GM23248 (cell line): ENCODE measurements around the gene MYO15A. TPM values are rescaled to one million over a fixed set of nuclear protein-coding genes. Genes with fewer than 3 reads are reported as not detected.

Experiments used
- DNase-seq: peaks from one replicate; pipeline ENCODE4 v3.0.0-alpha.2; 2015
- H2AFZ ChIP-seq: fragments of 200-600 bp; sonication (generic); 2 replicates; pipeline ENCODE4 v1.6.1; 2016; ENCODE audit warnings: antibody characterized with exemption
- H3F3A ChIP-seq: fragments of 200-600 bp; sonication (generic); 2 replicates; pipeline ENCODE4 v1.6.1; 2016; ENCODE audit warnings: mild to moderate bottlenecking, antibody characterized with exemption, mixed run types; ENCODE audit not compliant: insufficient read depth
- H3K27ac ChIP-seq: fragments of 200-600 bp; sonication (generic); 2 replicates; pipeline ENCODE4 v1.5.1; 2016; ENCODE audit warnings: mild to moderate bottlenecking
- H3K27me3 ChIP-seq: fragments of 200-600 bp; sonication (generic); replicated peaks from 2 replicates; pipeline ENCODE4 v1.6.1; 2016; ENCODE audit warnings: mild to moderate bottlenecking; ENCODE audit not compliant: insufficient read depth
- H3K36me3 ChIP-seq: fragments of 200-600 bp; sonication (generic); 2 replicates; pipeline ENCODE4 v1.6.1; 2016; ENCODE audit warnings: low read depth, mild to moderate bottlenecking
- H3K4me1 ChIP-seq: fragments of 200-600 bp; sonication (generic); 2 replicates; pipeline ENCODE4 v1.6.1; 2016; ENCODE audit warnings: mild to moderate bottlenecking; ENCODE audit not compliant: insufficient read depth
- H3K4me2 ChIP-seq: fragments of 200-600 bp; sonication (generic); one replicate; pipeline ENCODE4 v1.6.1; 2016; ENCODE audit warnings: mild to moderate bottlenecking; ENCODE audit not compliant: unreplicated experiment
- H3K4me3 ChIP-seq: fragments of 200-600 bp; sonication (generic); 2 replicates; pipeline ENCODE4 v1.5.1; 2016; ENCODE audit warnings: mild to moderate bottlenecking
- H3K79me2 ChIP-seq: fragments of 200-600 bp; sonication (generic); 2 replicates; pipeline ENCODE4 v1.6.1; 2016; ENCODE audit warnings: mild to moderate bottlenecking; ENCODE audit not compliant: insufficient read depth
- H3K9ac ChIP-seq: fragments of 200-600 bp; sonication (generic); 2 replicates; pipeline ENCODE4 v1.6.1; 2016; ENCODE audit warnings: mild to moderate bottlenecking
- H3K9me2 ChIP-seq: fragments of 200-600 bp; sonication (generic); 2 replicates; pipeline ENCODE4 v1.6.1; 2016; ENCODE audit warnings: mixed run types, mild to moderate bottlenecking, moderate library complexity; ENCODE audit not compliant: insufficient read depth
- H3K9me3 ChIP-seq: fragments of 200-600 bp; sonication (generic); one replicate; pipeline ENCODE4 v1.6.1; 2017; ENCODE audit warnings: low read depth
- H4K20me1 ChIP-seq: fragments of 200-600 bp; sonication (generic); 2 replicates; pipeline ENCODE4 v1.6.0; 2016; ENCODE audit not compliant: insufficient read depth
- EZH2 ChIP-seq: fragments of 200-600 bp; sonication (generic); IDR thresholded peaks from 2 replicates; pipeline ENCODE4 v1.6.1; 2018; ENCODE audit warnings: antibody characterized with exemption, mild to moderate bottlenecking; ENCODE audit not compliant: insufficient read depth, poor library complexity, severe bottlenecking
- EZH2phosphoT487 ChIP-seq: fragments of 200-600 bp; sonication (generic); IDR thresholded peaks from 2 replicates; pipeline ENCODE4 v1.6.1; 2018; ENCODE audit warnings: antibody characterized with exemption, moderate library complexity, mild to moderate bottlenecking, low read depth; ENCODE audit not compliant: insufficient read depth
- WGBS, 2 experiments: methylation state at CpG; one replicate each; pipeline ENCODE4 v1.1.6; 2015 to 2017; ENCODE audit warnings: low lambda C conversion rate in 2 of 2, low coverage in 1 of 2; ENCODE audit errors: missing lambda C conversion rate in 2 of 2; 5-methylcytosine and 5-hydroxymethylcytosine counted together
- in situ Hi-C: fragments of 300-500 bp; cut with MboI; formaldehyde crosslinking; loops from 2 replicates; pipeline ENCODE4 v1.15.0; 2020
- polyA plus RNA-seq: library from polyadenylated mRNA; unstranded; fragments of >200 nt; fragmentation: Nextera tagmentation; extraction: Ambion mirVana; gene quantifications from 2 replicates; pipeline ENCODE4 v1.2.1, GENCODE V29; 2016
- total RNA-seq: library from RNA; depleted of rRNA; stranded (reverse); fragments of >200 nt; shearing (Covaris generic); gene quantifications from 2 replicates; pipeline ENCODE4 v1.2.3, GENCODE V29; 2014

Gene MYO15A
- total and polyA plus RNA-seq, 2 experiments from 2014 or later = 0.54 to 0.70 TPM

GRCh38 chr17:18157354-18157985 lies 48.9 kb downstream of the MYO15A start:
- TF ChIP-seq EZH2phosphoT487 (no peak), EZH2 (no peak)
- H3K9me3 ChIP-seq = no peaks in the 10 kb centered on the region
- no peak for DNase-seq
- H2AFZ ChIP-seq = no peak overlapping the region
- peaks cover 12% of the 10 kb centered on the region for H3F3A ChIP-seq
- no peak overlapping the region for H3K27ac ChIP-seq
- peaks cover 18% of the 10 kb centered on the region for H3K4me1 ChIP-seq
- H4K20me1 ChIP-seq = no peaks in the 10 kb centered on the region
- no peak overlapping the region for H3K9ac ChIP-seq
- WGBS, 2 experiments = 77 to 81% methylated on average over 18 to 22 of the region's 22 CpGs
- no peaks in the 10 kb centered on the region for H3K27me3 ChIP-seq
- H3K9me2 ChIP-seq = no peaks in the 10 kb centered on the region
- no peaks in the 10 kb centered on the region for H3K79me2 ChIP-seq
- H3K36me3 ChIP-seq = no peaks in the 10 kb centered on the region
- no peak overlapping the region for H3K4me3 ChIP-seq
- in situ Hi-C loops = no loop called here
- H3K4me2 ChIP-seq = no peak overlapping the region

- Histone ChIP-seq H3K9ac (peak overlapping the region; percentile 77), H3K36me3 (no peaks in the 10 kb centered on the region), H3K79me2 (no peaks in the 10 kb centered on the region), H3K9me3 (no peaks in the 10 kb centered on the region), H3K4me2 (peak overlapping the region; percentile 63), H3K4me1 (peaks cover 15% of the 10 kb centered on the region), H3K27me3 (no peaks in the 10 kb centered on the region), H2AFZ (peak overlapping the region; percentile 77), H3F3A (peaks cover 12% of the 10 kb centered on the region), H3K27ac (no peak overlapping the region), H4K20me1 (no peaks in the 10 kb centered on the region), H3K9me2 (no peaks in the 10 kb centered on the region), H3K4me3 (peak overlapping the region; percentile 57)
- TF ChIP-seq EZH2 (no peak), EZH2phosphoT487 (no peak)
- peak; percentile 99 for DNase-seq
- WGBS, 2 experiments = 3 to 6% methylated on average over 25 to 26 of the region's 26 CpGs
- in situ Hi-C loops = no loop called here
Observed at GRCh38 chr17:18158022-18158600, 49.6 kb downstream of the MYO15A start.

GRCh38 chr17:18159551-18160120 lies 51.1 kb downstream of the MYO15A start:
- no peaks in the 10 kb centered on the region for H3K79me2 ChIP-seq
- no peak overlapping the region for H3K4me3 ChIP-seq
- H3K36me3 ChIP-seq = no peaks in the 10 kb centered on the region
- H3K9me3 ChIP-seq = no peaks in the 10 kb centered on the region
- 73 to 81% methylated on average over 3 of the region's 3 CpGs for WGBS, 2 experiments
- H3K9me2 ChIP-seq = no peaks in the 10 kb centered on the region
- H3K4me1 ChIP-seq = peaks cover 13% of the 10 kb centered on the region; the same call in 1 of the 2 replicates
- TF ChIP-seq EZH2phosphoT487 (no peak), EZH2 (no peak)
- no peak overlapping the region; the same call in 1 of the 2 replicates for H3K27ac ChIP-seq
- peaks cover 8% of the 10 kb centered on the region for H3F3A ChIP-seq
- DNase-seq = peak; percentile 53
- H3K4me2 ChIP-seq = no peak overlapping the region
- H4K20me1 ChIP-seq = no peaks in the 10 kb centered on the region
- no peaks in the 10 kb centered on the region for H3K27me3 ChIP-seq
- in situ Hi-C loops = no loop called here
- H3K9ac ChIP-seq = no peak overlapping the region
- H2AFZ ChIP-seq = no peak overlapping the region

- no peaks in the 10 kb centered on the region for H3K9me3 ChIP-seq
- no peak for TF ChIP-seq EZH2
- H3K9me2 ChIP-seq = no peaks in the 10 kb centered on the region
- no peaks in the 10 kb centered on the region for H3K79me2 ChIP-seq
- no peak overlapping the region for H2AFZ ChIP-seq
- no peaks in the 10 kb centered on the region for H3K36me3 ChIP-seq
- H4K20me1 ChIP-seq = no peaks in the 10 kb centered on the region
- no peak overlapping the region; the same call in 1 of the 2 replicates for H3K27ac ChIP-seq
- H3K4me1 ChIP-seq = peaks cover 13% of the 10 kb centered on the region; the same call in 1 of the 2 replicates
- WGBS, 2 experiments = 82% methylated on average over 5 of the region's 5 CpGs
- in situ Hi-C loops = no loop called here
- DNase-seq = peak; percentile 27
- H3K27me3 ChIP-seq = no peaks in the 10 kb centered on the region
- H3K9ac ChIP-seq = no peak overlapping the region
- H3F3A ChIP-seq = peaks cover 8% of the 10 kb centered on the region
- no peak overlapping the region for H3K4me3 ChIP-seq
- H3K4me2 ChIP-seq = no peak overlapping the region
Observed at GRCh38 chr17:18160128-18160856, 51.7 kb downstream of the MYO15A start.
